GM12864 (cell line): Measurements from ENCODE around the gene OR52E6.

Experiments used
- DNase-seq: peaks from one replicate; pipeline ENCODE4 v3.0.0-alpha.2; 2011; ENCODE audit warnings: low read depth
- H3K4me3 ChIP-seq: 2 replicates; pipeline ENCODE4 v1.5.1; 2011; ENCODE audit warnings: mild to moderate bottlenecking, low read depth, low read length, control low read depth
- CTCF ChIP-seq: IDR thresholded peaks from 2 replicates; pipeline ENCODE4 v1.5.1; 2011; ENCODE audit warnings: low read depth, mild to moderate bottlenecking, moderate library complexity, low read length, control low read depth, inconsistent platforms; ENCODE audit errors: missing control alignments

The OR52E6 gene

GRCh38 chr11:5841797-5842196, at the start of gene OR52E6:
Gene OR52E6, minus strand, starts transcription at chr11:5841897. Its CDS starts 0 bp downstream, at chr11:5841897.
- H3K4me3 ChIP-seq = no peak within 1 kb of the TSS
- no peak for TF ChIP-seq CTCF
- no peak for DNase-seq

GRCh38 chr11:5891216-5891800, 49.6 kb upstream of the OR52E6 start:
- TF ChIP-seq CTCF = peak; percentile 27
- DNase-seq = no peak
- no peak overlapping the region for H3K4me3 ChIP-seq

GRCh38 chr11:5887661-5888060, 46.0 kb upstream of the OR52E6 start:
- no peak for TF ChIP-seq CTCF
- H3K4me3 ChIP-seq = no peak overlapping the region
- DNase-seq = no peak

GRCh38 chr11:5887172-5887571, 45.5 kb upstream of the OR52E6 start:
- no peak overlapping the region for H3K4me3 ChIP-seq
- TF ChIP-seq CTCF = no peak
- DNase-seq = no peak

- TF ChIP-seq CTCF = no peak
- DNase-seq = no peak
- H3K4me3 ChIP-seq = no peak overlapping the region
Observed at GRCh38 chr11:5881756-5882155, 40.1 kb upstream of the OR52E6 start.

GRCh38 chr11:5880329-5880728, 38.6 kb upstream of the OR52E6 start, which contains the start of gene OR52E4:
Gene OR52E4, plus strand, starts transcription at chr11:5880629. Its CDS starts 3,664 bp downstream, at chr11:5884293.
- TF ChIP-seq CTCF = no peak
- H3K4me3 ChIP-seq = no peak within 1 kb of the TSS
- no peak for DNase-seq

GRCh38 chr11:5878564-5878963, 36.9 kb upstream of the OR52E6 start:
- TF ChIP-seq CTCF = no peak
- no peak overlapping the region for H3K4me3 ChIP-seq
- no peak for DNase-seq
